GM21381 (cell line): Measurements from ENCODE around the gene ERFE.

Experiments used
- ATAC-seq: cut with Tn5 transposase; IDR thresholded peaks from one replicate; pipeline ENCODE4 v1.9.1; 2021; ENCODE audit warnings: mild to moderate bottlenecking, moderate library complexity; ENCODE audit not compliant: unreplicated experiment

ERFE gene

DNA sequence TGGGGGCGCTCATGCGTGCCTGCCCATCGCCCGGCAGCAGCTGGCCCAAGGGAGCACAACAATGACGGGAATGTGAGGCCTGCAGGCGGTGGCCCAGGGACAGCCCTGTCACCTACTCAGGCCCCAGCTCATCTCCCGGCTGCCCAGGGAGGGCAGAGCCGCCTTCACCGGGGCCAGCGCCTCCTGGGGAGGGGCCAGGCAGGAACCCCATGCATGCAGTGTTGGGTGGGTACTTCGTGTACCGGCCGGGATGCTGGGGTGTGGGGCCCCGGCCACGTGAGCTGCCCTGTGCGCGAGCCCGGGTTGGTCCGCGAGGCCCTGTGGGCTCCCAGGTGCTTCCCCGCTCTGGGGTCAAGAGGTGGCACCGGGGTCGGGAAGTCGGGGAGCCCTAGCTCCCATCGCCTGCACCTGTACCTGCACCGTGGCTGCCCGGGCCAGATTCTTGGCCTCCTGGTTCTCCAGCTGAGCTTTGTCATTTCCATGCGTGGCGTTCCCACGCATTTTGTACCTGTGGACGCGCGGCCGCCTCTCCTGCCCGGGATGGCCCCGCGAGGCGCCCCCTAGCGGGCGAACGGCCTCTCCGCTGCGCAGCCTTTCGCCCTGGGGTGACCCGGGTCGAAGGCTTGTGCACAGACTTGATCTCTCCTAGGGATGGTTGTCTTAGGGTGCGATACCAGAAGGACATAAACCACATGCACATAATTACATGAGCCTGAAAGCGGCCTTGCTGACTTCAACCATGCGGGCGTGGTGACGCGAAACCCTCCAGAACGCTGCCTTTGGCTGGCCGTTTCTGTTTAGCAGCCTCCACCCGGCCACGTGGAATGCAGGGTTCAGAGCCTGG is 19.4 kb upstream of the ERFE start:
- no peak for ATAC-seq

DNA sequence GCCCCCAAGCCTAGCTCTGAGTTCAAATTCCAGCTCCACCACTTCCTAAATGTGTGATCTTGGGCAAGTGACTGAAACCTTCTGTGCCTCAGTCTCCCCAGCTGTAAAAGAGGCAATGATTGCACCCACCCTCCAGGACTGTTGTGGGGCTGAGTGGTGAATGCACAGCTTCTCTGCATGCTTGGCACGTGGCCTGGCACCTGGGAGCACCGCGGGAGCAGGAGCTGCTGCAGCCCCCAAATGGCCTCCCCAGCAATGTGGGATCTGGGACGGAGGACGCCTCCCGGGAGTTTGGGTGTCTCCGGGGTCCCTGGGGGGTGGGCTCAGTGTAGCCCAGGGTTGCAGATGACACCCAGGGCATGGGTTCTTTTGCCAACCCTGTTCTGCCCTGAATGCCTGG is 18.7 kb upstream of the ERFE start:
- no peak for ATAC-seq

GRCh38 chr2:238140721-238141540 is 17.8 kb upstream of the ERFE start:
- no peak for ATAC-seq

GRCh38 chr2:238141541-238142318 is 17.0 kb upstream of the ERFE start:
- no peak for ATAC-seq

DNA sequence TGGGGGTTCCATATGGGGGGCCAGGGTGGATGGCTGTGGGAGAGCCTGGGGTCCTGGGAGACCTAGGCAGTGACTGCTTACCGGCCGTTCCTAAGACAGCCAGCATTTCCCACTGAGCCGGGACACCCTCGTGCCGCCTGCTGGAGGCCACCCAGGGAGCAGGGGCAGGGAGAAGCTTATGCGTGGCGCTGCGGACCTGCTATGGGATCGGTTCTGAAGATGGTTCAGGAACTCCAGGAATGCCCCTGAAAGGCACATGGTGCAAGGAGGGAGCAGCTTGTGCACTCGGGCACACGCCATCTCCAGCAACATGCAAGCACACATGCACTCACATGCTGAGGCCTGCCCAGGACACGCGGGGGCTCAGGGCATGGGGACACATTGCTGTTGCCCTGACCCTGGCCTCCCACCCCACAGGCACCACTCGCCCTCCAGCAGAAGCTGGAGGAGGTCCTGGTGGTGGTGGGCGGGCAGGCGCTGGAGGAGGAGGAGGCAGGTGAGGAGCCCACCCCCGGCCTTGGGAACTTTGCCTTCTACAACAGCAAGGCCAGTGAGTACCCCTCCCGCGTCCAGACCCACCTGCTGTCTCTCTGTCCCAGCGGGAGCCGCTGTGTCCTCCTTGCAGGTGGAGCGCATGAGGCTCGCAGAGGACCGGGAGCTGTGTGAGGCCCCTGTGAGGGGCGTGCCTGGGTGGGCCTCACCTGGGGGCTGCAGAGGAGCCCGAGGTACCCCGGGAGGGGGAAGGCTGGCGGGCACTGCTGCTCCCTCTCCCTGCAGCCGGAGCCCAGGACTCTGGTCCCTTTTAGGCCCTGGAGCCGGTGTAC is 16.2 kb upstream of the ERFE start:
- ATAC-seq: no peak

DNA sequence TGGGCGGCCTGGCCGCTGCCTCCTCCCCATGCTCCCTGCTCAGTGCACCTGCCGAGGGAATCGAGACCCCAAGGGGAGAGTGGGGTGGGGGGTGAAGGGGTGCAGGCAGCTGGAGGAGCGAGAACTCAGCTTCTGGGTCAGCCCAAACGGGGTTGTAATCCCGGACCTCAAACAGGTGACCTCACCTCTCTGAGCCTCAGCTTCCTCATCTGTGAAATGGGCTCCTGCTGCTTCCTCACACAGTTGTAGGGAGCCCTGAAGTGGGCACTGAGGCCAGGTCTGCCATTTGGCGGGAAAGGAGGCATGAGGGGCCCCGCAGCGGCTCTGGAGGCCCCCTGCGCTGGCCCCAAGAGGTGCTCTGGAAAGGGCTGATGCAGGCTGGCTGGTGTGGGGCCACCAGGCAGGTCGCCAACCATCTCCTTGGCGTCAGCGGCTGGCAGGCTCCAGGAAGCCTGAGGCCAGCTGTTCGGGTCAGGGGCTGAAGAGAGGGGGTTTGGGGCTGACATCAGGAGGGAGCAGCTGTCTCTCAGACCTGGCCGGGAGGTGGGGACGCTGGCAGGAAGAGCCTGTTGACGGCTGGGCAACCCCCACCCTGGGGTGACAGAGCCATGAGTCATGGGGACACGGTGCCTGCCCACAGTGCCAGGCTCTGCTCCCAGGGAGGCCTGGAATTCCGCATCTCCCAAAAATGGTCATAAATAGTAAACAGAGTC is 15.4 kb upstream of the ERFE start:
- ATAC-seq: no peak

DNA sequence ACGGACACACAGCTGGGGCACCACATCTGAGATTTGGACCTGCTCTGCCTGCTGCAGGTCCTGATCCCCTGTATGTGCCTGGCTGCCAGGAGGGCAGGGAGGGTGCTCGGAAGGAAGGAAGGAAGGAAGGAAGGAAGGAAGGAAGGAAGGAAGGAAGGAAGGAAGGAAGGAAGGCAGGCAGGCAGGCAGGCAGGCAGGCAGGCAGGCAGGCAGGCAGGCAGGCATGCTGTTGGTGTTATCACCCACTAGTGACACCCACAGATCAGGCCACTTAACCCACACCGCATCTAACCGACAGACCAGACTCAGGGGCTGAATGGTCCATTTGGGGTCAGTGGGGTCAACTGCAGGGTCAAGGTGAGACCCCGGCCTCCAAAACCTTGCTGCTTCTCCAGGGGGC is 14.5 kb upstream of the ERFE start:
- no peak for ATAC-seq

DNA sequence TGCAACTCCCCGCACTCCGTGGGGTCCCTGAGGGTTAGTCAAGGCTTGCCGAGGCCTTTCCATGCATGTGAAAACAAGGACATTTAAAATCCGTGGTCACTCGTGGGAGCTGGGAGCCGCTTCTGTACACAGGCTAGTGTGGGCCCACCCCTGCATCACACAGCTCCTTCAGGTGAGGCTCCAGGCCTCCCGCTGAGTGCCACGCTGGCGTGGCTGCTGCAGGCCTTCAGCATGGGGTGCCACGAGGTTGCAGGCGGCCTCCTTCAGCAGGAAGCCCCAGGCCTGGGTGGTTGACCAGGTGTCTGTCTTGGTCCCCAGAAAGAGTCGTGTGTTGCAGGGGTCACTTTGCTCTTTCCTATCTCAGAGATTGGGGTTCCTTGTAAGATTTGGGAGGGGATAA is 13.7 kb upstream of the ERFE start:
- ATAC-seq: no peak

DNA sequence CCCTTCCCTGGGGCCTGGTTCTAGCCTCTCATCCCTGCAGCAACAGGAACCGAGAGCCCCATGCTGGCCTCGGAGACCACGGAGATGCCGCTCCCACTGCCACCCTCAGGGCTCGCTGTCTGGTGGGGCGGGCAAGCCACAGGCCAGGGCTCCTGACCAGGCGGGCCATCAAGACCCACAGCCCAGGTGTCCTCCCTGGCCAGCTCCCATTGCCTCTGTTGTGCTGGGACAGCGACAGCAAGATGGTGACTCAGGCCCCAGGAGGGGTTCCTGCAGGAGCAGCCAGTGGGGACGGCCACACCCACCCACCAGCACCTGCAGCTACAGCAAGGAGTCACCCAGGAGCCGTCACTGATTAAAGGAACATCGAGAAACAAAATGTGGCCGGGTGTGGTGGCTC is 12.9 kb upstream of the ERFE start:
- no peak for ATAC-seq

DNA sequence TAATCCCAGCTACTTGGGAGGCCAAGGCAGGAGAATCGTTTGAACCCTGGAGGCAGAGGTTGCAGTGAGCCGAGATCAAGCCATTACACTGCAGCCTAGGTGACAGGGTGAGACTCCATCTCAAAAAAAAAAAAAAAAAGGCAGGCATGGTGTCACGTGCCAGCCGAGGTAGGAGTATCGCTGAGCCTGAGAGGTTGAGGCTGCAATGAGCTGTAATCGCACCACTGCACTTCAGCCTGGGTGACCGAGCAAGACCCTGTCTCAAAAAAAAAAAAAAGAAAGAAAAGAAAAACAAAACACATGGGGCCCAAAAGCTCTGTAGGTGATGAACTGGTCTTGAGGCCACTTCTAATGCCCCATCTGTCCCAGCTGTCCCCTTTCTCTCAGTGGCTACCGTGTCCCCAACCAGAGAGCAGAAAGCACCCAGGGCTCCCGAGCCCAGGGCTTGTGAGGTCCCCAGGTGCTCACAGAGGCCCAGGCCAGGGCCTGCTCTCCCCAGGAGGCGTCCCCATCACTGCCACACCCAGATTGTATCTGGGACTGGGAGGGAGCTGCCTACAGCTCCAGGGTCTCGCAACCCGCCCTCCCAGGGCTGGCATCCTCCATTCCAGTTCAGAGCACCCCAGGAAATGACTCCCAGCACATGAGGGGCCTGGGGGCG is 11.8 kb upstream of the ERFE start:
- no peak for ATAC-seq

- no peak for ATAC-seq
These were observed 9.8 kb upstream of the ERFE start for GRCh38 chr2:238148981-238149380.

DNA sequence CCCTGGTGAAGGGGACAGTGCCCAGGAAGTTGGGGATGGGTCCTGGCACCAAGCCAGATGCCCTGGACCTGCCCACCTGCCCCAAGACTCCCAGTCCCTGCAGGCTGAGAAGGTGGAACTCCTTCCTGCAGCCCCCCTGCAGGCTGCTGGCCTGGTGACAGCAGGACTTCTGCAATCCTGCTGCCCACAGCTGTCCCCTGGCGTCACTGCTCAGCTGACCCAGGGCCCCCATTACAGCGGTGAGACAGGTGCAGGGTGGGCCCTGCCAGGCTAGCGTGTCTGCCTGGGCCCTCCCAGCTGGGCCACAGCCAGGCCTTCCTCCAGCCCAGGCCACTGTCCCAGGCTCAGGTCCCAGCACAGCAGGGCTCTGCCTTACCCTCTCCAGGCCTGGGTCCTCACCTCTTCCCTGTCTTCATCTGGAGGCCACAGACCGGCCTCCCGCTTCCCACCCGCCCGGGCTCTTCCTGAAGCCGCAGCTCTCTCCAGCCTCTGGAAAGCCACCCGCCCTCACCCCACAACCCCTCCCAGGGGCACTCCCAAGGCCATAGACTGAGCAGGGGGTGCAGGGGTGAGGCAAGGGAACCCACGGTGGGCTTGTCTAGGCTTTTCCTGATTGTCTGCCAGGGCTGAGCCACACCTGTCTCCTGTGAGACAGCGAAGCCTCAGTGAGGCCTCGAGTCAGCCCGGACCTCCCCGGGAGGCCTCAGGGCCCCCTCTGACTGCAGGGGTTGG is 8.8 kb upstream of the ERFE start:
- no peak for ATAC-seq

DNA sequence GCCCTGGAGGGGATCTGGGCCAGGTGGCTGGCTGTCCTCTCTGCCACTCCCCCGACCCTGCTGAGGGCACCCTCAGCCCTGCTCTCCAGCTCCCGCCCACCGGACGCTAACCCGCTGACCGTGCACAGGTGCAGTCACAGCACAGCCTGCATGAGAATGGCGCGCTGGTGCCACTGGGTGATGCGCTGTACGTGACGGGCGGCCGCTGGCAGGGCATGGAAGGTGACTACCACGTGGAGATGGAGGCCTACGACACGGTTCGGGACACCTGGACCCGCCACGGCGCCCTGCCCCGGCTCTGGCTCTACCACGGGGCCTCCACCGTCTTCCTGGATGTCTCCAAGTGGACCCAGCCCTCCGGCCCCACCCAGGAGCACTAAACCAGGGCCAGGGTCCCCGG is 8.1 kb upstream of the ERFE start:
- ATAC-seq: no peak

GRCh38 chr2:238151205-238151604 is 7.6 kb upstream of the ERFE start:
- no peak for ATAC-seq

DNA sequence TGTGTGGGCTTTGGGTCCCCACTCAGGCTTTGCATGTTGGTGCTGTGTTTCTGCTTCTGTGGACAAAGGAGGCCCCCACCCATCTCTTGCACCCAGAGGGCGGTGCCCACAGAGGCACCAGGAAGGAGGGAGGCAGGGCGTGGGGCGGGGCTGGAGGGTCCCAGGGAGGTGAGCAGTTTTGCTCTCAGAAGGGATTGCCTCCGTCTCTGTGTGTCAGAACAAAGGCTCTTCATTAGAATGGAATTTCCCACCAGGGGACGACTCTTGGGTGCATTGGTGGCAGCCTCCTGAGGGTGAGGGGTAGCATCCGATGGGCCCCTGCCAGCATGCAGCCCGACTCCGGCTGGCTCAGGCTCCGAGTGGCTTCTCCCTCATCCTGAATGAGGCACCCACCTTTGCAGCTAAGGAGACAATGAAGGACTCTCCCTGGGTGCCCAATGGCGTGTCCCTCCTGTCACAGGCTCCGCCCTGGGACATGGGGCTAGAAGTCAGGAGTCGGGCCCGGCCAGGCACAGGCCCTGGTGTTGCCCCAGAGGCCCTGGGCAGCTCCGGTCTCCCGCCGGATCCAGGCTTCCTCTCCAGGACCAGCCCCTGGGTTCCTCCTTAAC is 7.0 kb upstream of the ERFE start:
- ATAC-seq: no peak

GRCh38 chr2:238152771-238153688 is 5.7 kb upstream of the ERFE start:
- no peak for ATAC-seq

DNA sequence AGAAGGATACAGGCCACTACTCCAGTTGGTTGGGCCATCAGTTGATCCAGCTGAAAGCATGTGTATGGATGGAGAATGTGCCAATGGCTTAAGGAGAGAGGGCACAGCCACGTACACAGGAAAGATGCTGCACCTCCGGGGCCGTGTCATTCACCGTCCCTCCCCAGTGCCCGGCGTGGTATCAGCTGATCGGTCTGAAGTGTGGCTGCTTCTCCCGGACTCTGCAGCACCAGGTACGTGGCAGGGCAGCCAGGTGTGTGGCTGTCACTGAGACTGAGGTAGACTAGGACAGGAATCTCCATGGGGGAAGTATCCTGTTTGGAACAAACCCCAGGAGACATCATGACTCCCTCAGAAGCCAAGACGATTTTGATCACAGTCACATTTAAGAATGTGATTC is 4.2 kb upstream of the ERFE start:
- ATAC-seq: no peak
